CD14-positive monocyte (primary cell): ENCODE measurements around the gene LAMA3. TPM values are rescaled to one million over a fixed set of nuclear protein-coding genes. Genes with fewer than 3 reads are reported as not detected.

ENCODE experiments used
- DNase-seq, 3 donors: peaks; one replicate each; pipeline ENCODE4 v3.0.0-alpha.2; 2011 to 2022
- H2AFZ ChIP-seq: 2 replicates; pipeline ENCODE4 v1.6.0; 2012; ENCODE audit warnings: mild to moderate bottlenecking, low read depth, low read length, inconsistent platforms; ENCODE audit not compliant: insufficient read depth, poor library complexity, severe bottlenecking
- H3K27ac ChIP-seq, 2 donors: 1 replicate in 1 of 2; 2 replicates in 1 of 2; pipeline ENCODE4 v1.5.1; 2012 to 2013; ENCODE audit warnings: low read length in 2 of 2, control low read depth in 1 of 2, inconsistent platforms in 1 of 2, low read depth in 1 of 2, mild to moderate bottlenecking in 1 of 2
- H3K27me3 ChIP-seq, 2 donors: one replicate each; pipeline versions ENCODE4 v1.6.0 to v1.6.1; 2011 to 2013; ENCODE audit warnings: low read length in 2 of 2; ENCODE audit not compliant: control insufficient read depth in 2 of 2, insufficient read depth in 2 of 2
- H3K36me3 ChIP-seq, 2 donors: replicated peaks in 1 of 2; 1 replicate in 1 of 2; 2 replicates in 1 of 2; pipeline versions ENCODE4 v1.5.1 to v1.6.1; 2012 to 2013; ENCODE audit warnings: low read length in 2 of 2, control low read depth in 1 of 2, inconsistent platforms in 1 of 2, mild to moderate bottlenecking in 1 of 2; ENCODE audit not compliant: insufficient read depth in 2 of 2, control insufficient read depth in 1 of 2
- H3K4me1 ChIP-seq, 2 donors: 1 replicate in 1 of 2; 2 replicates in 1 of 2; pipeline versions ENCODE4 v1.5.1 to v1.6.1; 2012 to 2013; ENCODE audit warnings: low read length in 2 of 2, control low read depth in 1 of 2, inconsistent platforms in 1 of 2, mild to moderate bottlenecking in 1 of 2, moderate library complexity in 1 of 2; ENCODE audit not compliant: insufficient read depth in 2 of 2, control insufficient read depth in 1 of 2
- H3K4me2 ChIP-seq: replicated peaks from 2 replicates; pipeline ENCODE3; 2012; ENCODE audit warnings: low read length, moderate library complexity, mild to moderate bottlenecking; ENCODE audit not compliant: poor library complexity, severe bottlenecking; ENCODE audit errors: extremely low read depth
- H3K4me3 ChIP-seq, 3 experiments: fragments of 200-600 bp in 1 of 3; sonication (generic) in 1 of 3; replicated peaks in 1 of 3; 1 replicate in 2 of 3; 2 replicates in 1 of 3; pipeline ENCODE4 v1.5.1; 2011 to 2013; ENCODE audit warnings: low read length in 3 of 3, mild to moderate bottlenecking in 3 of 3, control low read depth in 2 of 3, low read depth in 2 of 3, inconsistent platforms in 1 of 3, moderate library complexity in 1 of 3
- H3K79me2 ChIP-seq: 2 replicates; pipeline ENCODE4 v1.6.0; 2012; ENCODE audit warnings: mild to moderate bottlenecking, control low read depth, inconsistent platforms, low read length, moderate library complexity; ENCODE audit not compliant: insufficient read depth
- H3K9ac ChIP-seq: 2 replicates; pipeline ENCODE4 v1.6.0; 2017; ENCODE audit warnings: low read length, mild to moderate bottlenecking; ENCODE audit not compliant: insufficient read depth, poor library complexity, severe bottlenecking
- H3K9me3 ChIP-seq, 2 donors: replicated peaks in 1 of 2; 1 replicate in 1 of 2; 2 replicates in 1 of 2; pipeline versions ENCODE4 v1.5.1 to v1.6.1; 2012 to 2013; ENCODE audit warnings: low read length in 2 of 2, control low read depth in 1 of 2; ENCODE audit not compliant: control insufficient read depth in 1 of 2, insufficient read depth in 1 of 2
- H4K20me1 ChIP-seq: 2 replicates; pipeline ENCODE4 v1.6.0; 2012; ENCODE audit warnings: mild to moderate bottlenecking, low read length, control low read depth, moderate library complexity; ENCODE audit not compliant: insufficient read depth
- H3K27ac Mint-ChIP-seq, 7 donors: one replicate each; pipeline ENCODE4 v1.8.0; 2020; ENCODE audit warnings: mild to moderate bottlenecking in 7 of 7, mixed read lengths in 7 of 7, moderate library complexity in 6 of 7, inconsistent platforms in 2 of 7
- H3K27me3 Mint-ChIP-seq, 3 donors: one replicate each; pipeline ENCODE4 v1.8.0; 2021 to 2022; ENCODE audit warnings: low read depth in 3 of 3, mild to moderate bottlenecking in 3 of 3, mixed read lengths in 3 of 3, moderate library complexity in 3 of 3, inconsistent platforms in 1 of 3
- H3K36me3 Mint-ChIP-seq, 2 donors: one replicate each; pipeline ENCODE4 v1.8.0; 2020; ENCODE audit warnings: mixed read lengths in 2 of 2, inconsistent platforms in 1 of 2, mild to moderate bottlenecking in 1 of 2
- H3K4me1 Mint-ChIP-seq: one replicate; pipeline ENCODE4 v1.8.0; 2020; ENCODE audit warnings: mild to moderate bottlenecking, mixed read lengths
- H3K4me3 Mint-ChIP-seq, 2 donors: one replicate each; pipeline ENCODE4 v1.8.0; 2020; ENCODE audit warnings: mild to moderate bottlenecking in 2 of 2, mixed read lengths in 2 of 2, moderate library complexity in 1 of 2
- H3K9me3 Mint-ChIP-seq, 7 donors: one replicate each; pipeline ENCODE4 v1.8.0; 2020 to 2022; ENCODE audit warnings: mixed read lengths in 7 of 7, mild to moderate bottlenecking in 6 of 7, moderate library complexity in 6 of 7, inconsistent platforms in 2 of 7
- CTCF ChIP-seq: fragments of 200-600 bp; IDR thresholded peaks from one replicate; pipeline ENCODE4 v1.8.0; 2022; ENCODE audit warnings: antibody characterized with exemption, mild to moderate bottlenecking
- WGBS: methylation state at CpG from one replicate; pipeline ENCODE4 v1.1.5; 2013; ENCODE audit warnings: missing lambda C conversion rate; ENCODE audit not compliant: insufficient coverage; 5-methylcytosine and 5-hydroxymethylcytosine counted together
- intact Hi-C, 2 donors: fragments of 100-400 bp; cut with micrococcal nuclease; formaldehyde crosslinking; loops; one replicate each; pipeline versions ENCODE4 v1.15.0 to v1.15.1; 2023
- polyA plus RNA-seq, 3 donors: library from polyadenylated mRNA; depleted of rRNA in 1 of 3; unstranded in 2 of 3; stranded (reverse) in 1 of 3; fragments of 300-500 nt in 2 of 3; fragments of >200 nt in 1 of 3; fragmentation: Illumina TruSeq in 2 of 3; gene quantifications; 1 replicate in 2 of 3; 2 replicates in 1 of 3; pipeline ENCODE4 v1.2.3, GENCODE V29; 2012 to 2021

LAMA3 gene
- polyA plus RNA-seq, 3 donors, result not detected

GRCh38 chr18:23710068-23710527 is 20.8 kb downstream of the LAMA3 start:
- Histone ChIP-seq H3K79me2 (no peaks in the 10 kb centered on the region), H2AFZ (no peak overlapping the region), H3K4me2 (no peak overlapping the region), H3K27me3 (no peaks in the 10 kb centered on the region), H3K9ac (no peak overlapping the region), H3K4me1 (no peaks in the 10 kb centered on the region), H3K36me3 (no peaks in the 10 kb centered on the region), H3K9me3 (peaks cover 0 to 3% of the 10 kb centered on the region in 2 donors), H4K20me1 (no peaks in the 10 kb centered on the region), H3K27ac (no peak overlapping the region), H3K4me3 (no peak overlapping the region)
- DNase-seq, result no peak
- Mint-ChIP-seq H3K4me1 (peaks cover 10% of the 10 kb centered on the region), H3K27me3 (peaks cover 2 to 7% (median 5%) of the 10 kb centered on the region in 3 donors), H3K9me3 (peaks cover 3 to 13% (median 6%) of the 10 kb centered on the region in 7 donors), H3K4me3 (no peak overlapping the region), H3K36me3 (no peaks in the 10 kb centered on the region), H3K27ac (no peak overlapping the region)
- intact Hi-C loops, result no loop called here
- TF ChIP-seq CTCF, result no peak
- WGBS, result 93% methylated on average over 14 of the region's 17 CpGs

GRCh38 chr18:23710946-23711345 is 21.7 kb downstream of the LAMA3 start:
- intact Hi-C loops, result no loop called here

More at GRCh38 chr18:23710946-23711345, 21.7 kb downstream of the LAMA3 start:
- H3K9ac ChIP-seq, result no peak overlapping the region
- no CpG with 5 or more reads among the region's 1 CpG for WGBS
- no peak overlapping the region for H3K4me3 ChIP-seq
- no peaks in the 10 kb centered on the region for H4K20me1 ChIP-seq
- Mint-ChIP-seq H3K36me3 (no peaks in the 10 kb centered on the region), H3K4me3 (no peak overlapping the region), H3K27me3 (peaks cover 2 to 7% (median 4%) of the 10 kb centered on the region in 3 donors), H3K4me1 (peaks cover 10% of the 10 kb centered on the region), H3K27ac (no peak overlapping the region), H3K9me3 (peaks cover 3 to 13% (median 6%) of the 10 kb centered on the region in 7 donors)
- no peaks in the 10 kb centered on the region for H3K79me2 ChIP-seq
- no peak overlapping the region for H3K27ac ChIP-seq
- H3K36me3 ChIP-seq, result no peaks in the 10 kb centered on the region
- H2AFZ ChIP-seq, result no peak overlapping the region
- H3K27me3 ChIP-seq, result no peaks in the 10 kb centered on the region
- TF ChIP-seq CTCF, result no peak
- no peak for DNase-seq
- H3K4me1 ChIP-seq, result no peaks in the 10 kb centered on the region
- H3K9me3 ChIP-seq, result peaks cover 0 to 3% of the 10 kb centered on the region in 2 donors
- no peak overlapping the region for H3K4me2 ChIP-seq
